Camera-type eye (tissue), 1 donor: ENCODE measurements around the gene AMELX. TPM values are rescaled to one million over a fixed set of nuclear protein-coding genes. Genes with fewer than 3 reads are reported as not detected.

Source experiments
- total RNA-seq: library from RNA; depleted of rRNA; stranded (reverse); fragments of >200 nt; gene quantifications from one replicate; pipeline ENCODE4 v1.2.3, GENCODE V29; 2014

Gene AMELX
- not detected for total RNA-seq

DNA sequence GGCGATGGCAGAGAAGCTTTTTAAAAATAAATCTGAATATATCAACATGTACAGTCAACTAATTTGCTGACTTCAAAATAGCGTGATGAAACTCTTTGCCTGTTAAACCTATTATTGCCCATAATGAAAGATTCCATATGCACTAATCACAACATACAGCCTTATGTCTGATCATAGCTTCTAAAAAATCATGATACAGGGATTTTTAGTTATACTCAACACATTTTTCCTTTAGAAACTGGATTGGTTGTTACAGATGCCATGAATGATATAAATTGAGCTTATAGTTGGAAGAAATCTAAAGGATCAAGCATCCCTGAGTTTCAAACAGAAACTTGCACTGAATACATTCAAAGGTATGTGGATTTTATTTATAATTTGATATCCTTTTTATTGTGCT is at the start of gene AMELX:
Gene AMELX, plus strand, starts transcription at position 301 of the 400 bp plus-strand sequence. CDS start 1,376 bp downstream, outside the sequence.

Other genes with a start within 250 kb of the AMELX start
- 17.4 TPM for gene HCCS, start 182.1 kb upstream of the AMELX start, total RNA-seq